ENCODE data around the gene JMJD4.

Gene JMJD4

GRCh38 chr1:227774051-227774731 lies 39.1 kb upstream of the JMJD4 start:
- DNase-seq (ENCODE audit: low read depth): no peak
- no peak overlapping the region for H3K4me3 ChIP-seq (replicated peaks; ENCODE audit: low read depth, low read length)

GRCh38 chr1:227773558-227773957 lies 38.5 kb upstream of the JMJD4 start:
- H3K4me3 ChIP-seq (replicated peaks; ENCODE audit: low read depth, low read length): no peak overlapping the region
- DNase-seq (ENCODE audit: low read depth): no peak
- TF ChIP-seq CTCF (IDR thresholded peaks at IDR 0.05; ENCODE audit: low read length, missing control alignments): no peak

More at GRCh38 chr1:227774051-227774731, 39.1 kb upstream of the JMJD4 start:
- no peak for TF ChIP-seq CTCF (IDR thresholded peaks at IDR 0.05; ENCODE audit: low read length, missing control alignments)

GRCh38 chr1:227771771-227772170 lies 36.7 kb upstream of the JMJD4 start:
- no peak for DNase-seq (ENCODE audit: low read depth)
- no peak overlapping the region for H3K4me3 ChIP-seq (replicated peaks; ENCODE audit: low read depth, low read length)
- TF ChIP-seq CTCF (IDR thresholded peaks at IDR 0.05; ENCODE audit: low read length, missing control alignments): no peak

- no peak for TF ChIP-seq CTCF (IDR thresholded peaks at IDR 0.05; ENCODE audit: low read length, missing control alignments)
- no peak for DNase-seq (ENCODE audit: low read depth)
- no peak overlapping the region for H3K4me3 ChIP-seq (replicated peaks; ENCODE audit: low read depth, low read length)
Observed at GRCh38 chr1:227771326-227771725, 36.2 kb upstream of the JMJD4 start.

- H3K4me3 ChIP-seq (replicated peaks; ENCODE audit: low read depth, low read length): no peak overlapping the region
- DNase-seq (ENCODE audit: low read depth): no peak
- TF ChIP-seq CTCF (IDR thresholded peaks at IDR 0.05; ENCODE audit: low read length, missing control alignments): no peak
Observed at GRCh38 chr1:227770812-227771211, 35.7 kb upstream of the JMJD4 start.

DNA sequence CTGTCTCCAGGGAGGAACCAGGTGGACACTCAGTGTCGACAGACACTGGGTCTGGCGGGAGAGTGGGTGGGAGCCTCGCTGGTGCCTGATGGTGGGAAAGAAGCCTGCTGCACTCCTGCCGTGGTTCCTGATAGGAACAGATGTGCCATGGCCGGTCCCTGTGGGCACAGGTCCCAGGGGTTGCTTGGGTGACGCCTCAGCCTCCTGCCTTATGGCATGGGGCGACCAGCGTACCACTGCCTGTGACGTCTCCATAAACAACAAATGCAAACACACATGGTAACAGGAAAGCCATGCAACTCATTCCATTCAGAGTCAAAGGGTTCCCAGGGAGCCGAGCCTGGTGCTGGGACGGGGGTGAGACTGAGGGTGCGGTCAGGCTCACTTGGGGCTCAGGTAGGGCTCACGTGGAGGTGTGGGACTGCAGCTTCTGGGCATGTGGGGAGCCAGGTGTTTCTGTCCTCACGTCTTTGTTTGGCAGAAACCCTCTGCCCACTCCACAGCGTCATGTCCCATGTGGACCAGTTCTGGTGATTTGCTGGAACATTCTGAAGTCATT lies 34.9 kb upstream of the JMJD4 start:
- no peak overlapping the region for H3K4me3 ChIP-seq (replicated peaks; ENCODE audit: low read depth, low read length)
- no peak for TF ChIP-seq CTCF (IDR thresholded peaks at IDR 0.05; ENCODE audit: low read length, missing control alignments)
- DNase-seq (ENCODE audit: low read depth): no peak
